K562 (cell line): Measurements from ENCODE around the gene RNGTT. TPM values are rescaled to one million over a fixed set of nuclear protein-coding genes. Genes with fewer than 3 reads are reported as not detected.

Source experiments
- ATAC-seq: fragments of 200-7000 bp; cut with Tn5 transposase; 3 replicates; pipeline ENCODE4 v1.9.1; 2020; ENCODE audit warnings: moderate library complexity
- BruUV-seq: library from RNA; stranded (reverse); fragments of 400-500 nt; replicated peaks from 2 replicates; lab custom pipeline; 2021; lab: Mats Ljungman, UMichigan
- CTCF ChIA-PET: fragments of 300-600 bp; formaldehyde crosslinking; extraction: SDS; loops from one replicate; lab custom pipeline; 2021; ENCODE audit warnings: low intra/inter-chr PET ratio; lab: Yijun Ruan, JAX
- POLR2A ChIA-PET: fragments of 300-600, 350-650 bp; sonication (Branson Sonifier 250); formaldehyde crosslinking; extraction: SDS; loops from one replicate; lab custom pipeline; 2021; ENCODE audit warnings: antibody characterized with exemption, inconsistent platforms; lab: Yijun Ruan, JAX
- DNase-seq, 4 experiments: peaks; one replicate each; pipeline versions ENCODE4 v3.0.0 to v3.0.0-alpha.2; 2011 to 2018; ENCODE audit warnings: low spot score in 3 of 4, mixed read lengths in 3 of 4; ENCODE audit errors: extremely low read depth in 1 of 4
- FAIRE-seq: peaks from 2 replicates; lab custom pipeline; 2011; peaks lifted over from hg19 to GRCh38; lab: Jason Lieb, UNC
- H2AFZ ChIP-seq: 2 replicates; pipeline ENCODE4 v1.6.0; 2011; ENCODE audit warnings: low read depth, low read length, control low read depth, inconsistent platforms
- H3K27ac ChIP-seq: fragments of 200-600 bp; 3 replicates; pipeline ENCODE4 v1.8.0; 2011; ENCODE audit warnings: low read depth, mild to moderate bottlenecking, control low read depth, inconsistent platforms, low read length, moderate library complexity, mixed read lengths; ENCODE audit errors: extremely low read depth
- H3K27me3 ChIP-seq, 2 experiments: fragments of 300-600 bp in 1 of 2; 2 replicates in 1 of 2; 3 replicates in 1 of 2; pipeline versions ENCODE4 v1.6.0 to v1.8.0; 2011; ENCODE audit warnings: inconsistent platforms in 2 of 2, low read length in 2 of 2, mild to moderate bottlenecking in 1 of 2, mixed read lengths in 1 of 2, moderate library complexity in 1 of 2; ENCODE audit not compliant: control insufficient read depth in 2 of 2, insufficient read depth in 2 of 2
- H3K36me3 ChIP-seq: fragments of 300-600 bp; 3 replicates; pipeline ENCODE4 v1.8.0; 2011; ENCODE audit warnings: mild to moderate bottlenecking, low read length, inconsistent platforms; ENCODE audit not compliant: control insufficient read depth, insufficient read depth
- H3K4me1 ChIP-seq, 2 experiments: fragments of 200-600 bp in 1 of 2; replicated peaks in 1 of 2; 2 replicates in 1 of 2; 3 replicates in 1 of 2; pipeline versions ENCODE4 v1.5.1 to v1.8.0; 2011; ENCODE audit warnings: inconsistent platforms in 2 of 2, low read length in 2 of 2, mild to moderate bottlenecking in 1 of 2, mixed read lengths in 1 of 2, moderate library complexity in 1 of 2; ENCODE audit not compliant: control insufficient read depth in 2 of 2, insufficient read depth in 2 of 2
- H3K4me2 ChIP-seq: 2 replicates; pipeline ENCODE4 v1.6.1; 2011; ENCODE audit warnings: low read length, control low read depth, inconsistent platforms, mixed read lengths; ENCODE audit not compliant: insufficient read depth
- H3K4me3 ChIP-seq: fragments of 200-600 bp; sonication (generic), shearing (Covaris generic); 2 replicates; pipeline ENCODE4 v1.5.1; 2016; ENCODE audit warnings: control low read depth, inconsistent platforms
- H3K79me2 ChIP-seq: fragments of 200-600 bp; 3 replicates; pipeline ENCODE4 v1.8.0; 2011; ENCODE audit warnings: low read length, inconsistent platforms; ENCODE audit not compliant: control insufficient read depth, insufficient read depth
- H3K9ac ChIP-seq, 2 experiments: 2 replicates each; pipeline versions ENCODE4 v1.6.0 to v1.6.1; 2011; ENCODE audit warnings: low read depth in 2 of 2, low read length in 2 of 2, control low read depth in 1 of 2, inconsistent platforms in 1 of 2, mild to moderate bottlenecking in 1 of 2, mixed read lengths in 1 of 2; ENCODE audit not compliant: insufficient read depth in 1 of 2
- H3K9me1 ChIP-seq: one replicate; pipeline ENCODE4 v1.6.0; 2011; ENCODE audit warnings: inconsistent platforms, mild to moderate bottlenecking, low read length, moderate library complexity; ENCODE audit not compliant: control insufficient read depth, insufficient read depth
- H3K9me3 ChIP-seq: replicated peaks from 2 replicates; pipeline ENCODE4 v1.5.1; 2011; ENCODE audit warnings: low read depth, low read length, inconsistent platforms; ENCODE audit not compliant: control insufficient read depth, insufficient read depth
- H4K20me1 ChIP-seq: replicated peaks from 2 replicates; pipeline ENCODE4 v1.6.1; 2011; ENCODE audit warnings: low read length, inconsistent platforms, mixed read lengths; ENCODE audit not compliant: control insufficient read depth, insufficient read depth
- NR2C1 ChIP-seq, 2 experiments: fragments of 450-650 bp; IDR thresholded peaks; 2 replicates each; pipeline ENCODE4 v1.6.1; 2017; ENCODE audit warnings: mild to moderate bottlenecking in 2 of 2, antibody characterized with exemption in 1 of 2, inconsistent platforms in 1 of 2, missing compliant biosample characterization in 1 of 2, missing genetic modification characterization in 1 of 2
- RBM15 ChIP-seq: fragments of 200-400 bp; formaldehyde crosslinking; IDR thresholded peaks from 2 replicates; pipeline ENCODE4 v1.6.1; 2018; ENCODE audit warnings: mild to moderate bottlenecking, low read length, moderate library complexity; ENCODE audit not compliant: insufficient read depth
- SNIP1 ChIP-seq: fragments of 450-650 bp; IDR thresholded peaks from 2 replicates; pipeline ENCODE4 v1.7.1; 2017; ENCODE audit warnings: low read depth, mild to moderate bottlenecking
- WGBS: fragments of 100-300 bp; shearing (Covaris generic); methylation state at CpG from one replicate; pipeline ENCODE4 v1.1.6; 2016; ENCODE audit warnings: low coverage, mixed read lengths; ENCODE audit not compliant: insufficient coverage; ENCODE audit errors: missing lambda C conversion rate; 5-methylcytosine and 5-hydroxymethylcytosine counted together
- in situ Hi-C: fragments of 300-500 bp; cut with MboI; formaldehyde crosslinking; loops from 4 replicates; pipeline ENCODE4 v1.15.0; 2018; ENCODE audit warnings: inconsistent platforms, mixed read lengths
- intact Hi-C: fragments of 100-400 bp; cut with micrococcal nuclease; formaldehyde crosslinking; loops from 2 replicates; pipeline ENCODE4 v1.14.2; 2022
- polyA plus RNA-seq, 8 experiments: library from polyadenylated mRNA; depleted of rRNA in 4 of 8; stranded (reverse) in 5 of 8; unstranded in 3 of 8; fragments of >200 nt; fragmentation: Nextera tagmentation in 2 of 8; fragmentation: Illumina TruSeq in 1 of 8; extraction: Ambion mirVana in 2 of 8; extraction: Trizol in 1 of 8; gene quantifications; 2 replicates each; pipeline versions ENCODE4 v1.2.1 to v1.2.3, GENCODE V29; 2011 to 2014; ENCODE audit warnings: inconsistent platforms in 1 of 8, missing spikeins in 1 of 8
- total RNA-seq, 7 experiments: library from RNA; depleted of rRNA in 6 of 7; stranded (reverse); fragments of >200 nt in 6 of 7; fragmentation: Illumina TruSeq in 2 of 7; extraction: Trizol in 2 of 7; gene quantifications; 2 replicates each; pipeline versions ENCODE4 v1.2.1 to v1.2.3, GENCODE V29; 2011 to 2021; ENCODE audit warnings: low replicate concordance in 1 of 7

Gene RNGTT
- total and polyA plus RNA-seq, 9 of the 15 experiments (the other 6 are each of a cell fraction or from before 2014, with no cell fraction given), result 6.1 to 31.7 (median 19.5) TPM

- DNase-seq (no peak), ATAC-seq (no peak), FAIRE-seq (no peak)
- no peak overlapping the region for H3K4me3 ChIP-seq
- H3K9ac ChIP-seq, result no peak overlapping the region
- H3K9me1 ChIP-seq, result no peaks in the 10 kb centered on the region
- in situ Hi-C loops, result no loop called here
- H3K4me1 ChIP-seq, result peaks cover 0 to 8% of the 10 kb centered on the region in 2 experiments; a peak in 3 of 5 replicates
- no peak overlapping the region for H2AFZ ChIP-seq
- no peak for TF ChIP-seq SNIP1
- TF ChIP-seq, all 486 proteins: peak for 0
- no peak overlapping the region for H3K4me2 ChIP-seq
- H3K9me3 ChIP-seq, result no peaks in the 10 kb centered on the region; the same call in 1 of the 2 replicates
- no peaks in the 10 kb centered on the region for H3K36me3 ChIP-seq
- intact Hi-C loops, result no loop called here
- 95% methylated on average over 1 of the region's 1 CpG for WGBS
- no peak overlapping the region for H3K27ac ChIP-seq
- no TSS peak for BruUV-seq
- ChIA-PET CTCF (no interaction called here), POLR2A (no interaction called here)
- H4K20me1 ChIP-seq, result no peaks in the 10 kb centered on the region
- H3K79me2 ChIP-seq, result no peaks in the 10 kb centered on the region
- no peaks in the 10 kb centered on the region for H3K27me3 ChIP-seq
Measured at GRCh38 chr6:88709819-88710246, 253.6 kb downstream of the RNGTT start.

- no peak overlapping the region for H3K9ac ChIP-seq
- no peak for TF ChIP-seq NR2C1 (IDR thresholded peaks at IDR 0.05)
- TF ChIP-seq NR2C1 (tag; IDR thresholded peaks at IDR 0.05), result peak; percentile 22; the same call in 1 of the 2 replicates
- TF ChIP-seq RBM15, result no peak
- TF ChIP-seq, all 486 proteins: peak for 1
- no peak overlapping the region for H3K4me3 ChIP-seq
- 0 out of 2 replicates have a peak, but pooled peaks cover under 1% of the 10 kb centered on the region for H3K9me3 ChIP-seq
- H4K20me1 ChIP-seq, result no peaks in the 10 kb centered on the region
- H2AFZ ChIP-seq, result no peak overlapping the region
- ChIA-PET CTCF (no interaction called here), POLR2A (no interaction called here)
- H3K9me1 ChIP-seq, result no peaks in the 10 kb centered on the region
- intact Hi-C loops, result no loop called here
- H3K27me3 ChIP-seq, result no peaks in the 10 kb centered on the region
- WGBS, result 66% methylated on average over 3 of the region's 3 CpGs
- H3K27ac ChIP-seq, result no peak overlapping the region
- no peak for FAIRE-seq
- in situ Hi-C loops, result no loop called here
- H3K79me2 ChIP-seq, result no peaks in the 10 kb centered on the region
- H3K36me3 ChIP-seq, result no peaks in the 10 kb centered on the region
- BruUV-seq, result no TSS peak
- peak in 1 of 4 experiments; percentile 4 for DNase-seq
- no peak overlapping the region for H3K4me2 ChIP-seq
- peaks cover 0 to 13% of the 10 kb centered on the region in 2 experiments; a peak in 4 of 5 replicates for H3K4me1 ChIP-seq
- peak; percentile 53 for ATAC-seq
Measured at GRCh38 chr6:88708197-88708744, 255.1 kb downstream of the RNGTT start.
